ENCODE data around the gene KDF1. TPM values are rescaled to one million over a fixed set of nuclear protein-coding genes. Genes with fewer than 3 reads are reported as not detected.

Gene KDF1
- total RNA-seq, 1 experiment from 2014 or later = 20.5 TPM

GRCh38 chr1:26961826-26962225 lies 1.6 kb upstream of the KDF1 start:
- TF ChIP-seq CTCF (conservative IDR thresholded peaks at IDR 0.05) (no peak), EZH2 (IDR thresholded peaks at IDR 0.05; ENCODE audit: low read depth) (no peak)
- peaks cover 25% of the 10 kb centered on the region for H3K79me2 ChIP-seq (ENCODE audit: low read depth)
- peak in 1 of 2 experiments; percentile 88 for DNase-seq
- peaks cover 17% of the 10 kb centered on the region; the same call in 1 of the 2 replicates for H3F3A ChIP-seq (ENCODE audit: insufficient read depth, low read depth)
- H2AFZ ChIP-seq = no peak overlapping the region
- 0 out of 2 replicates have a peak overlapping the region, but pooled peaks have one; percentile 6 for H3K27ac ChIP-seq
- no peaks in the 10 kb centered on the region for H3K36me3 ChIP-seq (ENCODE audit: low read depth)
- POLR2A ChIA-PET (ENCODE audit: unreplicated experiment) = interaction anchor here (0.5 to 0.7 kb wide), 5 partner anchors 25 to 431 kb away, joined by 3 to 31 read pairs (median 6); no protein-coding TSS in a partner anchor
- intact Hi-C loops (cut with micrococcal nuclease; ENCODE audit: unreplicated experiment) = no loop called here
- peaks cover 19% of the 10 kb centered on the region for H3K4me1 ChIP-seq (replicated peaks; ENCODE audit: insufficient read depth)
- no peaks in the 10 kb centered on the region for H3K9me2 ChIP-seq (ENCODE audit: insufficient read depth)
- no peak overlapping the region for H3K4me3 ChIP-seq
- no TSS peak for BruUV-seq (replicated peaks)
- CTCF ChIA-PET = no interaction called here
- no peaks in the 10 kb centered on the region for H3K9me3 ChIP-seq (ENCODE audit: insufficient read depth, low read depth)
- H4K20me1 ChIP-seq (ENCODE audit: insufficient read depth) = no peaks in the 10 kb centered on the region
- peak overlapping the region; percentile 92 for H3K4me2 ChIP-seq
- H3K27me3 ChIP-seq (ENCODE audit: insufficient read depth, low read depth) = no peaks in the 10 kb centered on the region

- no peak for TF ChIP-seq EZH2 (IDR thresholded peaks at IDR 0.05; ENCODE audit: low read depth)
- no peak for TF ChIP-seq CTCF (conservative IDR thresholded peaks at IDR 0.05)
- peaks cover 17% of the 10 kb centered on the region; the same call in 1 of the 2 replicates for H3F3A ChIP-seq (ENCODE audit: insufficient read depth, low read depth)
- peaks cover 19% of the 10 kb centered on the region for H3K4me1 ChIP-seq (replicated peaks; ENCODE audit: insufficient read depth)
- ChIA-PET POLR2A (ENCODE audit: unreplicated experiment) (no interaction called here), CTCF (interaction anchor here (0.6 kb wide), 2 partner anchors 48 to 149 kb away, joined by 3 to 5 read pairs; no protein-coding TSS in a partner anchor)
- H3K79me2 ChIP-seq (ENCODE audit: low read depth) = peaks cover 25% of the 10 kb centered on the region
- peak overlapping the region; percentile 92 for H3K4me2 ChIP-seq
- H3K27me3 ChIP-seq (ENCODE audit: insufficient read depth, low read depth) = no peaks in the 10 kb centered on the region
- no peaks in the 10 kb centered on the region for H3K9me3 ChIP-seq (ENCODE audit: insufficient read depth, low read depth)
- intact Hi-C loops (cut with micrococcal nuclease; ENCODE audit: unreplicated experiment) = no loop called here
- peak overlapping the region; percentile 82 for H2AFZ ChIP-seq
- no peaks in the 10 kb centered on the region for H4K20me1 ChIP-seq (ENCODE audit: insufficient read depth)
- no peak for DNase-seq
- no peak overlapping the region for H3K27ac ChIP-seq
- peak overlapping the region; percentile 81 for H3K4me3 ChIP-seq
- BruUV-seq (replicated peaks) = TSS peak; percentile 76
- H3K9me2 ChIP-seq (ENCODE audit: insufficient read depth) = no peaks in the 10 kb centered on the region
- no peaks in the 10 kb centered on the region for H3K36me3 ChIP-seq (ENCODE audit: low read depth)
These were observed 328 bp upstream of the KDF1 start for GRCh38 chr1:26960625-26960966.

- Histone ChIP-seq H2AFZ (no peak overlapping the region), H3K9me2 (ENCODE audit: insufficient read depth) (no peaks in the 10 kb centered on the region), H3K4me3 (peak overlapping the region; percentile 81), H3K27me3 (ENCODE audit: insufficient read depth, low read depth) (no peaks in the 10 kb centered on the region), H3K4me2 (peak overlapping the region; percentile 92), H4K20me1 (ENCODE audit: insufficient read depth) (no peaks in the 10 kb centered on the region), H3K27ac (no peak overlapping the region), H3K79me2 (ENCODE audit: low read depth) (peaks cover 25% of the 10 kb centered on the region), H3F3A (ENCODE audit: insufficient read depth, low read depth) (peaks cover 17% of the 10 kb centered on the region; the same call in 1 of the 2 replicates), H3K9me3 (ENCODE audit: insufficient read depth, low read depth) (no peaks in the 10 kb centered on the region), H3K36me3 (ENCODE audit: low read depth) (no peaks in the 10 kb centered on the region), H3K4me1 (replicated peaks; ENCODE audit: insufficient read depth) (peaks cover 19% of the 10 kb centered on the region)
- ChIA-PET POLR2A (ENCODE audit: unreplicated experiment) (no interaction called here), CTCF (no interaction called here)
- DNase-seq = no peak
- no TSS peak for BruUV-seq (replicated peaks)
- TF ChIP-seq EZH2 (IDR thresholded peaks at IDR 0.05; ENCODE audit: low read depth) (no peak), CTCF (conservative IDR thresholded peaks at IDR 0.05) (no peak)
- intact Hi-C loops (cut with micrococcal nuclease; ENCODE audit: unreplicated experiment) = no loop called here
These were observed 998 bp downstream of the KDF1 start for GRCh38 chr1:26959270-26959669.

Data from PC-9 (cell line).